CD14-positive monocyte (primary cell): ENCODE measurements around the gene LAMB4. TPM values are rescaled to one million over a fixed set of nuclear protein-coding genes. Genes with fewer than 3 reads are reported as not detected.

ENCODE experiments used
- DNase-seq, 3 donors: peaks; one replicate each; pipeline ENCODE4 v3.0.0-alpha.2; 2011 to 2022
- H2AFZ ChIP-seq: 2 replicates; pipeline ENCODE4 v1.6.0; 2012; ENCODE audit warnings: mild to moderate bottlenecking, low read depth, low read length, inconsistent platforms; ENCODE audit not compliant: insufficient read depth, poor library complexity, severe bottlenecking
- H3K27ac ChIP-seq, 2 donors: 1 replicate in 1 of 2; 2 replicates in 1 of 2; pipeline ENCODE4 v1.5.1; 2012 to 2013; ENCODE audit warnings: low read length in 2 of 2, control low read depth in 1 of 2, inconsistent platforms in 1 of 2, low read depth in 1 of 2, mild to moderate bottlenecking in 1 of 2
- H3K27me3 ChIP-seq, 2 donors: one replicate each; pipeline versions ENCODE4 v1.6.0 to v1.6.1; 2011 to 2013; ENCODE audit warnings: low read length in 2 of 2; ENCODE audit not compliant: control insufficient read depth in 2 of 2, insufficient read depth in 2 of 2
- H3K36me3 ChIP-seq, 2 donors: replicated peaks in 1 of 2; 1 replicate in 1 of 2; 2 replicates in 1 of 2; pipeline versions ENCODE4 v1.5.1 to v1.6.1; 2012 to 2013; ENCODE audit warnings: low read length in 2 of 2, control low read depth in 1 of 2, inconsistent platforms in 1 of 2, mild to moderate bottlenecking in 1 of 2; ENCODE audit not compliant: insufficient read depth in 2 of 2, control insufficient read depth in 1 of 2
- H3K4me1 ChIP-seq, 2 donors: 1 replicate in 1 of 2; 2 replicates in 1 of 2; pipeline versions ENCODE4 v1.5.1 to v1.6.1; 2012 to 2013; ENCODE audit warnings: low read length in 2 of 2, control low read depth in 1 of 2, inconsistent platforms in 1 of 2, mild to moderate bottlenecking in 1 of 2, moderate library complexity in 1 of 2; ENCODE audit not compliant: insufficient read depth in 2 of 2, control insufficient read depth in 1 of 2
- H3K4me2 ChIP-seq: replicated peaks from 2 replicates; pipeline ENCODE3; 2012; ENCODE audit warnings: low read length, moderate library complexity, mild to moderate bottlenecking; ENCODE audit not compliant: poor library complexity, severe bottlenecking; ENCODE audit errors: extremely low read depth
- H3K4me3 ChIP-seq, 3 experiments: fragments of 200-600 bp in 1 of 3; sonication (generic) in 1 of 3; replicated peaks in 1 of 3; 1 replicate in 2 of 3; 2 replicates in 1 of 3; pipeline ENCODE4 v1.5.1; 2011 to 2013; ENCODE audit warnings: low read length in 3 of 3, mild to moderate bottlenecking in 3 of 3, control low read depth in 2 of 3, low read depth in 2 of 3, inconsistent platforms in 1 of 3, moderate library complexity in 1 of 3
- H3K79me2 ChIP-seq: 2 replicates; pipeline ENCODE4 v1.6.0; 2012; ENCODE audit warnings: mild to moderate bottlenecking, control low read depth, inconsistent platforms, low read length, moderate library complexity; ENCODE audit not compliant: insufficient read depth
- H3K9ac ChIP-seq: 2 replicates; pipeline ENCODE4 v1.6.0; 2017; ENCODE audit warnings: low read length, mild to moderate bottlenecking; ENCODE audit not compliant: insufficient read depth, poor library complexity, severe bottlenecking
- H3K9me3 ChIP-seq, 2 donors: replicated peaks in 1 of 2; 1 replicate in 1 of 2; 2 replicates in 1 of 2; pipeline versions ENCODE4 v1.5.1 to v1.6.1; 2012 to 2013; ENCODE audit warnings: low read length in 2 of 2, control low read depth in 1 of 2; ENCODE audit not compliant: control insufficient read depth in 1 of 2, insufficient read depth in 1 of 2
- H4K20me1 ChIP-seq: 2 replicates; pipeline ENCODE4 v1.6.0; 2012; ENCODE audit warnings: mild to moderate bottlenecking, low read length, control low read depth, moderate library complexity; ENCODE audit not compliant: insufficient read depth
- H3K27ac Mint-ChIP-seq, 7 donors: one replicate each; pipeline ENCODE4 v1.8.0; 2020; ENCODE audit warnings: mild to moderate bottlenecking in 7 of 7, mixed read lengths in 7 of 7, moderate library complexity in 6 of 7, inconsistent platforms in 2 of 7
- H3K27me3 Mint-ChIP-seq, 3 donors: one replicate each; pipeline ENCODE4 v1.8.0; 2021 to 2022; ENCODE audit warnings: low read depth in 3 of 3, mild to moderate bottlenecking in 3 of 3, mixed read lengths in 3 of 3, moderate library complexity in 3 of 3, inconsistent platforms in 1 of 3
- H3K36me3 Mint-ChIP-seq, 2 donors: one replicate each; pipeline ENCODE4 v1.8.0; 2020; ENCODE audit warnings: mixed read lengths in 2 of 2, inconsistent platforms in 1 of 2, mild to moderate bottlenecking in 1 of 2
- H3K4me1 Mint-ChIP-seq: one replicate; pipeline ENCODE4 v1.8.0; 2020; ENCODE audit warnings: mild to moderate bottlenecking, mixed read lengths
- H3K4me3 Mint-ChIP-seq, 2 donors: one replicate each; pipeline ENCODE4 v1.8.0; 2020; ENCODE audit warnings: mild to moderate bottlenecking in 2 of 2, mixed read lengths in 2 of 2, moderate library complexity in 1 of 2
- H3K9me3 Mint-ChIP-seq, 7 donors: one replicate each; pipeline ENCODE4 v1.8.0; 2020 to 2022; ENCODE audit warnings: mixed read lengths in 7 of 7, mild to moderate bottlenecking in 6 of 7, moderate library complexity in 6 of 7, inconsistent platforms in 2 of 7
- CTCF ChIP-seq: fragments of 200-600 bp; IDR thresholded peaks from one replicate; pipeline ENCODE4 v1.8.0; 2022; ENCODE audit warnings: antibody characterized with exemption, mild to moderate bottlenecking
- WGBS: methylation state at CpG from one replicate; pipeline ENCODE4 v1.1.5; 2013; ENCODE audit warnings: missing lambda C conversion rate; ENCODE audit not compliant: insufficient coverage; 5-methylcytosine and 5-hydroxymethylcytosine counted together
- intact Hi-C, 2 donors: fragments of 100-400 bp; cut with micrococcal nuclease; formaldehyde crosslinking; loops; one replicate each; pipeline versions ENCODE4 v1.15.0 to v1.15.1; 2023
- polyA plus RNA-seq, 3 donors: library from polyadenylated mRNA; depleted of rRNA in 1 of 3; unstranded in 2 of 3; stranded (reverse) in 1 of 3; fragments of 300-500 nt in 2 of 3; fragments of >200 nt in 1 of 3; fragmentation: Illumina TruSeq in 2 of 3; gene quantifications; 1 replicate in 2 of 3; 2 replicates in 1 of 3; pipeline ENCODE4 v1.2.3, GENCODE V29; 2012 to 2021

Gene LAMB4
- polyA plus RNA-seq, 3 donors, result not detected

GRCh38 chr7:108049962-108050361 is 80.2 kb downstream of the LAMB4 start:
- H3K4me3 Mint-ChIP-seq, result no peak overlapping the region
- no peaks in the 10 kb centered on the region for H3K36me3 Mint-ChIP-seq
- DNase-seq, result no peak
- H3K27ac Mint-ChIP-seq, result no peak overlapping the region
- Histone ChIP-seq H3K4me2 (no peak overlapping the region), H3K27ac (no peak overlapping the region), H4K20me1 (no peaks in the 10 kb centered on the region), H3K36me3 (no peaks in the 10 kb centered on the region), H3K9me3 (no peaks in the 10 kb centered on the region), H3K4me3 (no peak overlapping the region), H3K79me2 (no peaks in the 10 kb centered on the region), H3K4me1 (no peaks in the 10 kb centered on the region), H3K9ac (no peak overlapping the region), H2AFZ (no peak overlapping the region), H3K27me3 (no peaks in the 10 kb centered on the region)
- no CpG with 5 or more reads among the region's 3 CpGs for WGBS
- intact Hi-C loops, result no loop called here
- H3K4me1 Mint-ChIP-seq, result no peaks in the 10 kb centered on the region
- peaks cover 0 to 7% (median 4%) of the 10 kb centered on the region in 3 donors for H3K27me3 Mint-ChIP-seq
- TF ChIP-seq CTCF, result no peak
- no peaks in the 10 kb centered on the region for H3K9me3 Mint-ChIP-seq

GRCh38 chr7:108048422-108048821 is 81.7 kb downstream of the LAMB4 start:
- no peaks in the 10 kb centered on the region for H3K4me1 ChIP-seq
- no peak overlapping the region for H2AFZ ChIP-seq
- no peaks in the 10 kb centered on the region for H4K20me1 ChIP-seq
- no peak overlapping the region for H3K4me3 ChIP-seq
- Mint-ChIP-seq H3K36me3 (no peaks in the 10 kb centered on the region), H3K27ac (no peak overlapping the region), H3K9me3 (no peaks in the 10 kb centered on the region), H3K4me1 (no peaks in the 10 kb centered on the region), H3K27me3 (peaks cover 0 to 8% (median 7%) of the 10 kb centered on the region in 3 donors), H3K4me3 (no peak overlapping the region)
- no peaks in the 10 kb centered on the region for H3K9me3 ChIP-seq
- DNase-seq, result no peak
- intact Hi-C loops, result no loop called here
- 92% methylated on average over 2 of the region's 3 CpGs for WGBS
- no peaks in the 10 kb centered on the region for H3K36me3 ChIP-seq
- no peaks in the 10 kb centered on the region for H3K27me3 ChIP-seq
- no peak overlapping the region for H3K9ac ChIP-seq
- H3K79me2 ChIP-seq, result no peaks in the 10 kb centered on the region
- no peak overlapping the region for H3K27ac ChIP-seq
- TF ChIP-seq CTCF, result no peak
- no peak overlapping the region for H3K4me2 ChIP-seq
